Measurements from ENCODE around the gene PSMB5. TPM values are rescaled to one million over a fixed set of nuclear protein-coding genes. Genes with fewer than 3 reads are reported as not detected.
A peak's percentile ranks its signal among the peaks of the same experiment; 100 is the strongest.

PSMB5 gene
- total RNA-seq, 1 donor from 2014 or later, result 215 TPM

DNA sequence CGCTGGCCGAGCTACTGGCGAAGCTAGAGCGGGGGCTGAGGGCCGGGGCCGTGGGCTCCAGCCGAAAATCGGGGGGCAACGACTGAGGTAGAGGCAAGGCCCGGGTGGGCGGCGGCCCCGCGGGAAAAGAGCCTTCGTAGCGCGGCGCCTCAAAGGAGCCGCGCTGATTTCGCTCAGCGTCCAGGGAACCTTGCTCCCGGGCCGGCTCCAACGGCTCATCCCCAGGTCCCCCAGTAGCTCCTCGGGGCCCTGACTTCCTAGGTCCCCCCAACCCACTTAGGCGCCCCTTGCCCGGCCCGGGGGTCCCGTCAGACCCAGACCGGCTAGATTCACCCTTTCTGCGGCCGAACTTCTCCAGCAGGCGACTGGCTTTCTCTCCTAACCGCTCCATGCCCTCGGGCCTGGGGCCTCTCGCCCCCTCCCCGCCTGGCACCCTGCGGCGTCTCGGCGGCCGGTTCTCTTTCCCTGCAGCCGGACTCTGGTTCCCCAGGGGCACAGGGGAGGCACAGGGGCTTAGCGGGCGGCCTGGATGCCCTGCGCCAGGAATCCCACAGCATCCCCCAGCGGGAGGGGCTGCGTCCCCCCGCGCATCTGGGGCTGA is 52.7 kb downstream of the PSMB5 start:
- Mint-ChIP-seq H3K4me3 (no peak overlapping the region), H3K4me1 (peaks cover 33% of the 10 kb centered on the region), H3K36me3 (ENCODE audit: low read depth) (no peaks in the 10 kb centered on the region), H3K27ac (ENCODE audit: unreplicated experiment) (no peak overlapping the region), H3K27me3 (ENCODE audit: low read depth) (no peaks in the 10 kb centered on the region), H3K9me3 (no peaks in the 10 kb centered on the region)
- TF ChIP-seq, protein P1, sequence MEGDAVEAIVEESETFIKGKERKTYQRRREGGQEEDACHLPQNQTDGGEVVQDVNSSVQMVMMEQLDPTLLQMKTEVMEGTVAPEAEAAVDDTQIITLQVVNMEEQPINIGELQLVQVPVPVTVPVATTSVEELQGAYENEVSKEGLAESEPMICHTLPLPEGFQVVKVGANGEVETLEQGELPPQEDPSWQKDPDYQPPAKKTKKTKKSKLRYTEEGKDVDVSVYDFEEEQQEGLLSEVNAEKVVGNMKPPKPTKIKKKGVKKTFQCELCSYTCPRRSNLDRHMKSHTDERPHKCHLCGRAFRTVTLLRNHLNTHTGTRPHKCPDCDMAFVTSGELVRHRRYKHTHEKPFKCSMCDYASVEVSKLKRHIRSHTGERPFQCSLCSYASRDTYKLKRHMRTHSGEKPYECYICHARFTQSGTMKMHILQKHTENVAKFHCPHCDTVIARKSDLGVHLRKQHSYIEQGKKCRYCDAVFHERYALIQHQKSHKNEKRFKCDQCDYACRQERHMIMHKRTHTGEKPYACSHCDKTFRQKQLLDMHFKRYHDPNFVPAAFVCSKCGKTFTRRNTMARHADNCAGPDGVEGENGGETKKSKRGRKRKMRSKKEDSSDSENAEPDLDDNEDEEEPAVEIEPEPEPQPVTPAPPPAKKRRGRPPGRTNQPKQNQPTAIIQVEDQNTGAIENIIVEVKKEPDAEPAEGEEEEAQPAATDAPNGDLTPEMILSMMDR (conservative IDR thresholded peaks at IDR 0.05), result no peak
- peak; percentile 17 for DNase-seq (ENCODE audit: low read depth, low spot score)

DNA sequence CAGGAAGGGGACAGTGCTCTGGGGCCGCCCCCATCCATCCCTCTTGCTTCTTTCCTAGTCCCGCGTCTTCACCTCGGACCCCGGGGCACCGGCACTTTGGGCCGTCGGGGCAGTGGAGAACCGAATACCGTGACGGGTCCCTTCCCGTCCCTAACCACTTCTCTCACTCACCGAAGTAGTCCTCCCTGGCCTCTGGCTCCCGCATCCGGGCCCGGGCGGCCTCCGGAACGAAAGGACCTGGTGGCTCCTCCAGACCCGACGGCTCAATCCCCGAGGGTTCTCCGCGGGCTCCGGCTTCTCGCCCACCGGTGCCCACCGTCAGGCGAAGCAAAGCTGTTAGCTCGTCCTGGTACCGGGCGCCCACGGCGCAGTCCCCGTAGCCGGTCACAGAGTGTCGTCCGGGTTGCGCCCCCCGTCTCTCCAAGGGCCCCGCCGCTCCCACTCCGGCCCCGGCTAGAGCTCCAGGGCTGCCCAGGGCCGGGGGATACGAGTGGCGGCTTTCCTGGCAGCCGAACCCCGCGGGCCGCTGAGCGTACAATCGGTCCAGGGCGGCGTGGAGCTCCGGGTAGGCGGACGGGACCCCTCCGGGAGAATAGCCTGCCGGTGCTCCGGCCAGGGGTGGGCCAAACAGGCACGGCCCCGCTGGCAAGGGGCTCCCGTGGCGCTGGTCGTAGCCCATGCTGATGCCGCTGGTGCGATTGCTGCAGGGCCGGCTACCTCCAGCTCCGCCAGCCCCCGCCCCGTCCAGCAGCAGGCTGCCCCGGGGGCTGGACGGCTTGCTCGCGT is 53.4 kb downstream of the PSMB5 start:
- peak overlapping the region; percentile 70 for H3K4me3 Mint-ChIP-seq
- DNase-seq (ENCODE audit: low read depth, low spot score), result peak; percentile 33
- H3K9me3 Mint-ChIP-seq, result no peaks in the 10 kb centered on the region
- H3K4me1 Mint-ChIP-seq, result peaks cover 40% of the 10 kb centered on the region
- H3K36me3 Mint-ChIP-seq (ENCODE audit: low read depth), result peaks cover 3% of the 10 kb centered on the region
- no peak overlapping the region for H3K27ac Mint-ChIP-seq (ENCODE audit: unreplicated experiment)
- TF ChIP-seq, protein P1 (conservative IDR thresholded peaks at IDR 0.05), result no peak
- H3K27me3 Mint-ChIP-seq (ENCODE audit: low read depth), result no peaks in the 10 kb centered on the region

DNA sequence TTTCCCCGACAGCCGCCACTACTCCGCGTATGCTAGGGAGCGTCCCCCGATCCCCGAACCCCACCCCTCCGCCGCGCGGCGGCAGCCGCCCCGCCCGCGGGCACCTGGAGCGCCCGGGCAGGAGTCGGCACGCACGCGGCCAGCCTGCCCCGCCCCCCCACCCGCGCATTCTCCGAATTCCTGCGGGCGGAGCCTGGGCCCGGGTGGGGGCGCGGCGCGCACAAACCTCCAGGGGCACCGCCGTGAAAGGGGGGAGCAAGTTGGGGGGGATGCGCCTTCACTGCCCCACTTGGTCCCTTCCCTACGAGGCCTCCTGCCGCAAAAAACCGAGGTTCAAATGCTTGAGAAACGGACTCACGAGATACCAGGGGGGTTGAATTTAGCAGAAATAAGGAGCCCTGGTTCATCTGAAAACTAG is 54.0 kb downstream of the PSMB5 start:
- peaks cover 41% of the 10 kb centered on the region for H3K4me1 Mint-ChIP-seq
- H3K4me3 Mint-ChIP-seq, result peak overlapping the region; percentile 92
- H3K27me3 Mint-ChIP-seq (ENCODE audit: low read depth), result no peaks in the 10 kb centered on the region
- peaks cover 3% of the 10 kb centered on the region for H3K36me3 Mint-ChIP-seq (ENCODE audit: low read depth)
- no peaks in the 10 kb centered on the region for H3K9me3 Mint-ChIP-seq
- TF ChIP-seq, protein P1 (conservative IDR thresholded peaks at IDR 0.05), result no peak
- peak overlapping the region; percentile 46 for H3K27ac Mint-ChIP-seq (ENCODE audit: unreplicated experiment)
- no peak for DNase-seq (ENCODE audit: low read depth, low spot score)

DNA sequence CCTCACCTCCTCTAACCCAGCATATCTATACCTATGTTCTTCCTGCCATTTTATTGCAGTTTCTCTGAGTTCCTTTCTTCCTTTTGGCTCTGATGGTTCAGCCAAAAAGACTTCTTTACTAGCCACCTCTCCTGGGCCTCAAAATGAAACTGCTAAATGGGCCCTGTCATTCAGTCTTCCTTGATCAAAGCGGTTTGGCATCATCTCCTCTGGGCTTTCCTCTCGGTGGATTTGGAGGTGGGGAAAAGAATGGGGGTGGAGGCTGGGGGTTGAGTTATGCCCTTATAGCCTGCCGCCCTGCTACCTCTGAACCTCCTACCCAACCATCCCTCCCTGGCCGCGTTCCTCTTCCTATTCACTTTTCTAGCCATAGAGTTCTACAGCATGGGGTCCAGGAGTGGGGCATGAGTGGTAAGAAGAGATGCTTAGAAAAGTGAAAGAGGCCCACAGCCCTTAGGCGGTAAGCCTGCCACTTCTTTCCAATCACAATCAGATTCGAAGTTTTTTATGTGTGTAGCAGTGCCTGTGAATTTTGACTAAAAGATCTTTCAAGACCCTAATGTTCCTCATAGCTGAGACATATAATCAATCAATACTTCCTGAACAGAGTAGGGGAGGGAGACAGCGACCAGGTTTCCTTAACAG is 54.8 kb downstream of the PSMB5 start:
- H3K9me3 Mint-ChIP-seq, result no peaks in the 10 kb centered on the region
- TF ChIP-seq, protein P1 (conservative IDR thresholded peaks at IDR 0.05), result no peak
- peak overlapping the region; percentile 92 for H3K4me3 Mint-ChIP-seq
- no peak overlapping the region for H3K27ac Mint-ChIP-seq (ENCODE audit: unreplicated experiment)
- peaks cover 5% of the 10 kb centered on the region for H3K36me3 Mint-ChIP-seq (ENCODE audit: low read depth)
- peaks cover 45% of the 10 kb centered on the region for H3K4me1 Mint-ChIP-seq
- no peaks in the 10 kb centered on the region for H3K27me3 Mint-ChIP-seq (ENCODE audit: low read depth)
- no peak for DNase-seq (ENCODE audit: low read depth, low spot score)

DNA sequence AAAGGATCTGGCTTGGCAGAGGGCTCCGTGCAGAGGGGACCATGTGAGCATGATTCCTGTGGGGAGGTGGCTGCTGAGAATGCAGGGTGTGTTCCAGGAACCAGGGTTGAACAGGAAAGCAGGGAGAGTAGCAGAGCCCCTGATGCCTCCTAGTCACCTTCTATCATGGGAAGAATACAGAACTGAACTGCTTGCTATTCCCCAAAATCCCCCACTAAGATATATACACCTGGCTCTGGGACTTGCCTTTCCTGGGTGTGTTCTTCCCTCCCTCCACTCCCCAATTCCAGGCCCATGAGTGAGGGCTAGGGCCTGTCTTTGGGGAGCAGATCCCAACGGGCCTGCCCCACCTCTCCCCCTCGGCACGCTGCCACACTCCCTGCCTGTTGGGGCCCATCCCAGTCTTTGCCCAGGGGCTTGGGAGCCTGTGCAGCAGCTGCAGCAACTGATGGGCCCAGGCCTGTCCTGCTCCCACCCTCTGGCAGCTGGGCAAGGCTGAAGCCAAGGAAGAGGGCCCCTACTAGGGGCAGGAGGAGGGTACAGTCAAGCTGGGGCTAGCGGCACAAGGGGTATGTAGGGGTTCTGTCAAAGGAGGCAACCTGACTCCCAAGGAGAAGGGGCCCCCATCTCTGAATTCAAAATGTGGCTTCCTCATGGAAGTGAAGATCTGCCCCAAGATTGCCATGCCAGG is 55.6 kb downstream of the PSMB5 start:
- Mint-ChIP-seq H3K27ac (ENCODE audit: unreplicated experiment) (no peak overlapping the region), H3K9me3 (no peaks in the 10 kb centered on the region), H3K4me1 (peaks cover 52% of the 10 kb centered on the region), H3K27me3 (ENCODE audit: low read depth) (no peaks in the 10 kb centered on the region), H3K36me3 (ENCODE audit: low read depth) (peaks cover 5% of the 10 kb centered on the region), H3K4me3 (peak overlapping the region; percentile 92)
- DNase-seq (ENCODE audit: low read depth, low spot score), result no peak
- TF ChIP-seq, protein P1 (conservative IDR thresholded peaks at IDR 0.05), result no peak

Measured in neural crest cell (in vitro differentiated cells).